Esophagus squamous epithelium (tissue), 5 donors: Measurements from ENCODE around the gene ZNF346. TPM values are rescaled to one million over a fixed set of nuclear protein-coding genes. Genes with fewer than 3 reads are reported as not detected.

ENCODE experiments used
- DNase-seq: peaks from one replicate; lab custom pipeline; 2025; lab: John Stamatoyannopoulos, UW
- H3K27ac ChIP-seq, 4 donors: fragments of 200-600 bp; sonication (generic); one replicate each; pipeline ENCODE4 v1.5.1; 2016 to 2019; ENCODE audit warnings: mild to moderate bottlenecking in 1 of 4
- H3K27me3 ChIP-seq, 4 donors: fragments of 200-600 bp; sonication (generic); 1 replicate in 3 of 4; 2 replicates in 1 of 4; pipeline versions ENCODE4 v1.5.1 to v1.6.0; 2017 to 2021; ENCODE audit warnings: antibody characterized with exemption in 1 of 4
- H3K36me3 ChIP-seq, 3 donors: fragments of 200-600 bp; sonication (generic); one replicate each; pipeline ENCODE4 v1.5.1; 2016 to 2019
- H3K4me1 ChIP-seq, 3 donors: fragments of 200-600 bp; sonication (generic); one replicate each; pipeline ENCODE4 v1.5.1; 2017 to 2019
- H3K4me3 ChIP-seq, 4 donors: fragments of 200-600 bp; sonication (generic); 1 replicate in 3 of 4; 2 replicates in 1 of 4; pipeline ENCODE4 v1.5.1; 2016 to 2019; ENCODE audit warnings: mild to moderate bottlenecking in 2 of 4, moderate library complexity in 1 of 4
- H3K9me3 ChIP-seq, 3 donors: fragments of 200-600 bp; sonication (generic); one replicate each; pipeline ENCODE4 v1.5.1; 2016 to 2019
- POLR2A ChIP-seq, 4 donors: fragments of 450-650 bp; IDR thresholded peaks; one replicate each; pipeline ENCODE4 v1.6.1; 2017; ENCODE audit warnings: antibody characterized with exemption in 4 of 4, mild to moderate bottlenecking in 4 of 4, moderate library complexity in 3 of 4
- WGBS, 2 donors: methylation state at CpG; one replicate each; pipeline ENCODE4 v1.1.5; 2018; 5-methylcytosine and 5-hydroxymethylcytosine counted together
- intact Hi-C: fragments of 100-400 bp; cut with DNase I; formaldehyde crosslinking; loops from one replicate; pipeline ENCODE4 v1.15.0; 2022
- total RNA-seq, 4 donors: library from RNA; depleted of rRNA; stranded (reverse); fragments of >200 nt; gene quantifications; one replicate each; pipeline ENCODE4 v1.1.0, GENCODE V29; 2016
- TF ChIP-seq, protein P1 (sequence below), 6 experiments: fragments of 450-650 bp in 4 of 6; fragments of 200-600 bp in 2 of 6; sonication (generic) in 2 of 6; IDR thresholded peaks; one replicate each; pipeline ENCODE4 v1.5.1; 2016 to 2019; ENCODE audit warnings: antibody characterized with exemption in 6 of 6, mild to moderate bottlenecking in 4 of 6, moderate library complexity in 4 of 6
- donor health status: DM: yes; HTN: yes; CAD: no.

ZNF346 gene
- total RNA-seq, 4 donors from 2014 or later: 11.4 to 17.0 (median 13.3) TPM

DNA sequence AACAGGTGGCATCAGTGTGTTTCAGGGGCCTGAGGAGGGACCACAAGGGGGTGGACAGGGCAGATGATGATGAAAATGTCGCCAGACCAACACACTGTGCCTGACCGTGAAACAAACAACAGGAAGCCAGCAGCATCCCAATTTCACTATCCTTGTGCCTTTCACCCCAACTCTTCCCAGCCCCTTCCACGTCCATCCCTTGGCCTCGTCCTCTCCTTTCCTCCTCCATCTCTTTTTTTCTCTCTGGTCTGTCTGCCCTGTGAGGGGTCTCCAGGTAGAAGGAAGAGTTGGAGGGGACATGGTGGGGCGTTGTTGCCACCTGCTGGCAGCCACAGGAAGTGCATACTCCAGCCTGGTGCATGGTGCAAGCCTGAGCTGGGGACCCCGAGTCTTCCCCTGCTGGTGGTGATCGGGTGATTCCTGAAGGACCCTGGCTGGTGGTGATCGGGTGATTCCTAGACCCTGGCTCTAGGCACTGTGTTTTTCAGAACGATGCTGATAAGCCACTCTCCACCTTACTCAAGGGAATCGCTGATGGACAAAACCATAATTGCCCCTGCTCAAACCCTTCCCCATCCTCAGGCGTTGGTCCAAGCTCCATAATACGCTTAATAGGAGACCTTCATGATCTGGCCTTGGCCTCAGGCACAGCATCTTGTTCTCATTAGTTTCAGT is 89.4 kb downstream of the ZNF346 start:
- Histone ChIP-seq H3K4me1 (peaks cover 0 to 26% (median 10%) of the 10 kb centered on the region in 3 donors), H3K4me3 (no peak overlapping the region), H3K27me3 (no peaks in the 10 kb centered on the region), H3K36me3 (no peaks in the 10 kb centered on the region), H3K9me3 (no peaks in the 10 kb centered on the region), H3K27ac (no peak overlapping the region)
- DNase-seq: no peak
- 18 to 28% methylated on average over 9 to 12 of the region's 12 CpGs for WGBS, 2 donors
- intact Hi-C loops: loop anchor here (5.0 kb wide), 1 partner anchor 40 kb away; no protein-coding TSS in a partner anchor
- TF ChIP-seq, protein P1, sequence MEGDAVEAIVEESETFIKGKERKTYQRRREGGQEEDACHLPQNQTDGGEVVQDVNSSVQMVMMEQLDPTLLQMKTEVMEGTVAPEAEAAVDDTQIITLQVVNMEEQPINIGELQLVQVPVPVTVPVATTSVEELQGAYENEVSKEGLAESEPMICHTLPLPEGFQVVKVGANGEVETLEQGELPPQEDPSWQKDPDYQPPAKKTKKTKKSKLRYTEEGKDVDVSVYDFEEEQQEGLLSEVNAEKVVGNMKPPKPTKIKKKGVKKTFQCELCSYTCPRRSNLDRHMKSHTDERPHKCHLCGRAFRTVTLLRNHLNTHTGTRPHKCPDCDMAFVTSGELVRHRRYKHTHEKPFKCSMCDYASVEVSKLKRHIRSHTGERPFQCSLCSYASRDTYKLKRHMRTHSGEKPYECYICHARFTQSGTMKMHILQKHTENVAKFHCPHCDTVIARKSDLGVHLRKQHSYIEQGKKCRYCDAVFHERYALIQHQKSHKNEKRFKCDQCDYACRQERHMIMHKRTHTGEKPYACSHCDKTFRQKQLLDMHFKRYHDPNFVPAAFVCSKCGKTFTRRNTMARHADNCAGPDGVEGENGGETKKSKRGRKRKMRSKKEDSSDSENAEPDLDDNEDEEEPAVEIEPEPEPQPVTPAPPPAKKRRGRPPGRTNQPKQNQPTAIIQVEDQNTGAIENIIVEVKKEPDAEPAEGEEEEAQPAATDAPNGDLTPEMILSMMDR (IDR thresholded peaks at IDR 0.05): peak; percentile 81 to 97 (median 90)
- no peak for TF ChIP-seq POLR2A (IDR thresholded peaks at IDR 0.05)

DNA sequence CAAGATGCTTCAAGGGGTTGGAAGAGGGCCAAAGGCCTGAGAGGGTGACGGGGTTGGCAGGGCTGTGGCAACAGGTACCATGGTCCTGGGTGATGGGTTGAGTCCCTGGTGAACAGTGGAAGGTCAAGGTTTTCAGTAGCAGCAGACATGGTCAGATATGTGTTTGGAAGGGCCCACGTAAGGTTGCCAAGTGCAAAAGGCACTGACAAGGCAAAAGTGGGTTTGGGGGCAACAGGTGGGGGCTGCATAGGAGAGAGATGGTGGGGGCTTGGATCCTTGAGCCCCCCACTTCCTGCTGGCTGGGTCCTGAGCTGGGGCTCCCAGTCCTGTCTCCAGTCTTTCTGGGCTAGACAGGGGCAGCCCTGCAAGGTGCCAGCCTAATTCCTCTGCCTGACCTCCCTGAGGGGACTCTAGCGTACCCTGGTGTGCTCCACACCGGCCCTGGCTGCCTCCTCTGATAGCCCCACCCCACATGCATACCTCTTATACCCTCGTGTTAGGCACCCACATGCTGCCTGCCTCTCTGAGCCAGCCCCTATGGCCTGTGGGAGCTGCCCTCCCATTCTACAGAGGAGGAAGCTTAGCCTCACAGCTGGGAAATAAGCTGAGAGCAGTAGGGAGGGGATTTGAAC is 90.2 kb downstream of the ZNF346 start:
- Histone ChIP-seq H3K4me1 (peaks cover 0 to 32% (median 14%) of the 10 kb centered on the region in 3 donors), H3K27ac (no peak overlapping the region), H3K4me3 (no peak overlapping the region), H3K27me3 (no peaks in the 10 kb centered on the region), H3K36me3 (no peaks in the 10 kb centered on the region), H3K9me3 (no peaks in the 10 kb centered on the region)
- no peak for DNase-seq
- WGBS, 2 donors: 47 to 61% methylated on average over 4 of the region's 5 CpGs
- intact Hi-C loops: loop anchor here (5.0 kb wide), 1 partner anchor 40 kb away; no protein-coding TSS in a partner anchor
- no peak for TF ChIP-seq POLR2A (IDR thresholded peaks at IDR 0.05)
- TF ChIP-seq, protein P1 (IDR thresholded peaks at IDR 0.05): no peak

DNA sequence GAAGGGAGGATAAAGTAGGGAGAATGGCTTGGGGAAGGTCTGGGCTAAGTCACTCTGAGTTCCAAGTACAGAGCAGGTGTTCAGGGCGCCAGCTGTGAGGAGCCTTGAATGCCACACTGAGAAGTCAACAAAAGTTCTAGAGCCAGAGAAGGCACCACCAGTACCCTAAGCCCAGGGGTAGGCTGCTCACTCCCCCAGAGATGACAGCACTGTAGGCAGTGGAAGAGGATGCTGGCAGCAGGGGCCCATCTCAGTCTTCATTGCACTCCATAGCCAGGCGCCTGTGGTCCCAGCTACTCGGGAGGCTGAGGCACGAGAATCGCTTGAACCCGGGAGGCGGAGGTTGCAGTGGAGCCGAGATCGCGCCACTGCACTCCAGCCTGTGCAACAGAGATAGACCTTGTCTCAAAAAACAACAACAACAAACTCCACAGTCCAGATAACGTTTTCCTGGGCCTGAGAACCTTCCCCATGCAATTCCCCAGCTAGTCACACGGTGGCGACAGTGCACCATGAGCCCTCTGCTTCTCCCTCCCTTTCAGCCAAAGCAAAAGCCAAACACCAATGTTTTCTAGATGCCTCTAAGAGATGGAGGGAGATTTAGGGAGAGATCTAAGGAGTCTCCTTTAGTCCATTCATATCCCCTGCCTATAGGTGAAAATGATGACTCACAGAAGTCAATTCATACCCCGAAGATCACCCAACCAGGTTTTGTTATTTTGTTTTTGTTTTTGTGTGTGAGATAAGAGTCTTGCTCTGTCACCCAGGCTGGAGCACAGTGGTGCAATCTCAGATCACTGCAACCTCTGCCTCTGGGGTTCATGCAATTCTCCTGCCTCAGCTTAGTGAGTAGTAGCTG is 91.3 kb downstream of the ZNF346 start:
- no peak overlapping the region for H3K4me3 ChIP-seq
- intact Hi-C loops: loop anchor here (5.0 kb wide), 1 partner anchor 41 kb away; no protein-coding TSS in a partner anchor
- H3K27me3 ChIP-seq: no peaks in the 10 kb centered on the region
- TF ChIP-seq, protein P1 (IDR thresholded peaks at IDR 0.05): peak; percentile 93 to 99 (median 98)
- no peak for TF ChIP-seq POLR2A (IDR thresholded peaks at IDR 0.05)
- H3K4me1 ChIP-seq: peaks cover 0 to 32% (median 14%) of the 10 kb centered on the region in 3 donors
- DNase-seq: no peak
- H3K9me3 ChIP-seq: no peaks in the 10 kb centered on the region
- peak overlapping the region in 2 of 4 donors; percentile 58 to 69 for H3K27ac ChIP-seq
- WGBS, 2 donors: 10 to 16% methylated on average over 12 to 14 of the region's 14 CpGs
- H3K36me3 ChIP-seq: no peaks in the 10 kb centered on the region

DNA sequence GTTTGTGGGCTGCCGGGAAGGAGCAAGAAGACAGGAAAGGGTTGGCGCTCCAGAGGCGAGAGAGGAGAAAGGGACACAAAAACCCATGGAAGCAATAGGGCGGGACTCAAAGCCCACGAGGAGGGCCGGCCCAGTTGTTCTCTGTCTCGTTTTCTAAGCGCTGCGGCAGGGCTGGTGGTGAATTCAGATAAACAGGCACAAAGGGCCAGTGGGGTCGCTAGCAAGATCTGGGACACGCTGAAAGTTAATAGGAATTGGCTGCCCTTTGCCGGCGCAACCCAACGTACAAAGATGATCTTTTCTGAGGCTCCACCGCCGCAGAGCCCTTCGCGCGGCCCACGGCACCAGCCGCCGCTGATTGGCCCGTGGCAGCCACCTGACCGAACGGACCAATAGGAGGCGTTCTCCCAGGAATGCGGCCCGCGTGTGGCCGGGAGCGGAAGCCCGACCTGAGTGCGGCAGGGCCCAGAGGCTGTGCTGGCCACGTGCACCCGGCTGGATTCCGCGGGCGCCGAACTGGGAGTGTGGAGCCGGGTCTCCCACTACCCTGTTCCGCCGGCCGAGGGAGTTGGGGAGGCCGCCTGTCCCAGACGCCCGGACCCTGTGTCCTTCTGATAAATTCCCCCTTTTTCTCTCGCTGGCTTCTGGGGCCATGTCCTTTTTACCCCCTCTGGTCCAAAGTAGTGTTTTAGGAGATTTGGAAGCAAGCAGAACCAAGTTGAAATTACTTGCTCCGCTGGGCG is 94.3 kb downstream of the ZNF346 start:
- H3K27me3 ChIP-seq: no peaks in the 10 kb centered on the region
- intact Hi-C loops: no loop called here
- H3K9me3 ChIP-seq: no peaks in the 10 kb centered on the region
- H3K4me1 ChIP-seq: peaks cover 0 to 32% (median 14%) of the 10 kb centered on the region in 3 donors
- WGBS, 2 donors: 43 to 66% methylated on average over 9 to 13 of the region's 49 CpGs
- peak overlapping the region; percentile 39 to 80 (median 68) for H3K27ac ChIP-seq
- DNase-seq: no peak
- H3K36me3 ChIP-seq: no peaks in the 10 kb centered on the region
- peak overlapping the region; percentile 15 to 53 (median 37) for H3K4me3 ChIP-seq
- TF ChIP-seq, protein P1 (IDR thresholded peaks at IDR 0.05): peak in 1 of 6 experiments; percentile 23
- no peak for TF ChIP-seq POLR2A (IDR thresholded peaks at IDR 0.05)
